DMS53 treated with DMSO at 0.1 percent for 48 hours (cell line): ENCODE results near the gene IVNS1ABP.
"Not testable (repeated sequence)": the region's sequence is repeated elsewhere in the genome, so short reads cannot be mapped to it uniquely, and the experiment has no call there.

Experiments
- DNase-seq: peaks from one replicate; lab custom pipeline; 2025; ENCODE audit not compliant: unreplicated experiment; lab: John Stamatoyannopoulos, UW

IVNS1ABP gene

DNA sequence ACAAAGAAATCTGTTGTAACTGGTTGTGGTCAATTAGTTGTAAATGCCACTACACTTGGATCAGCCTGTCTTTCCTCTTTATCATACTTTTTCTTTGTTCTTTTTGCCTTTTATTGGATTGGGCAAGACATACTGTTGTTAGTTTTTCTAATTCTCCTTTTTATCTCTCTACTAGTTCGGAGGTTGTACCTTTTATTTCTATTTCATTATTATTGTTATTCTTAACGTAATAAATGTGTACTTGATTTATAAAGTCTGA is 59.2 kb downstream of the IVNS1ABP start:
- peak; percentile 49 for DNase-seq

DNA sequence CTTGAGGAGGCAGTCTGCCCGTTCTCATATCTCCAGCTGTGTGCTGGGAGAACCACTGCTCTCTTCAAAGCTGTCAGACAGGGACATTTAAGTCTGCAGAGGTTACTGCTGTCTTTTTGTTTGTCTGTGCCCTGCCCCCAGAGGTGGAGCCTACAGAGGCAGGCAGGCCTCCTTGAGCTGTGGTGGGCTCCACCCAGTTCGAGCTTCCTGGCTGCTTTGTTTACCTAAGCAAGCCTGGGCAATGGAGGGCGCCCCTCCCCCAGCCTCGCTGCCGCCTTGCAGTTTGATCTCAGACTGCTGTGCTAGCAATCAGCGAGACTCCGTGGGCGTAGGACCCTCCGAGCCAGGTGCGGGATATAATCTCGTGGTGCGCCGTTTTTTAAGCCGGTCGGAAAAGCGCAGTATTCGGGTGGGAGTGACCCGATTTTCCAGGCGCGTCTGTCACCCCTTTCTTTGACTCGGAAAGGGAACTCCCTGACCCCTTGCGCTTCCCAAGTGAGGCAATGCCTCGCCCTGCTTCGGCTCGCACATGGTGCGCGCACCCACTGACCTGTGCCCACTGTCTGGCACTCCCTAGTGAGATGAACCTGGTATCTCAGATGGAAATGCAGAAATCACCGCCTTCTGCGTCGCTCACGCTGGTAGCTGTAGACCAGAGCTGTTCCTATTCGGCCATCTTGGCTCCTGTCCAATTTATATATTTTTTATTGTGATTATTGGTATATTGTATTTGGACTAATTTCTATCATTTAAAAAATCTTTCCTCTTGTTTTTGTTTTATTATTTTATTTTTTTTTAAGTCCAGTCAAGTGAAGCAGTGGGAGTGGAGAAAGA is 59.7 kb downstream of the IVNS1ABP start:
- DNase-seq, result peak; percentile 49

DNA sequence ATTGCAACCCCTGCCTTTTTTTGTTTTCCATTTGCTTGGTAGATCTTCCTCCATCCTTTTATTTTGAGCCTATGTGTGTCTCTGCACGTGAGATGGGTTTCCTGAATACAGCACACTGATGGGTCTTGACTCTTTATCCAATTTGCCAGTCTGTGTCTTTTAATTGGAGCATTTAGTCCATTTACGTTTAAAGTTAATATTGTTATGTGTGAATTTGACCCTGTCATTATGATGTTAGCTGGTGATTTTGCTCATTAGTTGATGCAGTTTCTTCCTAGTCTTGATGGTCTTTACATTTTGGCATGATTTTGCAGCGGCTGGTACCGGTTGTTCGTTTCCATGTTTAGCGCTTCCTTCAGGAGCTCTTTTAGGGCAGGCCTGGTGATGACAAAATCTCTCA is 61.4 kb downstream of the IVNS1ABP start:
- DNase-seq, result not testable (repeated sequence)

DNA sequence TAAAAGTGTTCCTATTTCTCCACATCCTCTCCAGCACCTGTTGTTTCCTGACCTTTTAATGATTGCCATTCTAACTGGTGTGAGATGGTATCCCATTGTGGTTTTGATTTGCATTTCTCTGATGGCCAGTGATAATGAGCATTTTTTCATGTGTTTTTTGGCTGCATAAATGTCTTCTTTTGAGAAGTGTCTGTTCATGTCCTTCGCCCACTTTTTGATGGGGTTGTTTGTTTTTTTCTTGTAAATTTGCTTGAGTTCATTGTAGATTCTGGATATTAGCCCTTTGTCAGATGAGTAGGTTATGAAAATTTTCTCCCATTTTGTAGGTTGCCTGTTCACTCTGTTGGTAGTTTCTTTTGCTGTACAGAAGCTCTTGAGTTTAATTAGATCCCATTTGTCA is 64.6 kb downstream of the IVNS1ABP start:
- DNase-seq, result not testable (repeated sequence)

DNA sequence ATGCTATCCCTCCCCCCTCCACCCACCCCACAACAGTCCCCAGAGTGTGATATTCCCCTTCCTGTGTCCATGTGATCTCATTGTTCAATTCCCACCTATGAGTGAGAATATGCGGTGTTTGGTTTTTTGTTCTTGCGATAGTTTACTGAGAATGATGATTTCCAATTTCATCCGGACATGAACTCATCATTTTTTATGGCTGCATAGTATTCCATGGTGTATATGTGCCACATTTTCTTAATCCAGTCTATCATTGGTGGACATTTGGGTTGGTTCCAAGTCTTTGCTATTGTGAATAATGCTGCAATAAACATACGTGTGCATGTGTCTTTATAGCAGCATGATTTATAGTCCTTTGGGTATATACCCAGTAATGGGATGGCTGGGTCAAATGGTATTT is 65.1 kb downstream of the IVNS1ABP start:
- not testable (repeated sequence) for DNase-seq

DNA sequence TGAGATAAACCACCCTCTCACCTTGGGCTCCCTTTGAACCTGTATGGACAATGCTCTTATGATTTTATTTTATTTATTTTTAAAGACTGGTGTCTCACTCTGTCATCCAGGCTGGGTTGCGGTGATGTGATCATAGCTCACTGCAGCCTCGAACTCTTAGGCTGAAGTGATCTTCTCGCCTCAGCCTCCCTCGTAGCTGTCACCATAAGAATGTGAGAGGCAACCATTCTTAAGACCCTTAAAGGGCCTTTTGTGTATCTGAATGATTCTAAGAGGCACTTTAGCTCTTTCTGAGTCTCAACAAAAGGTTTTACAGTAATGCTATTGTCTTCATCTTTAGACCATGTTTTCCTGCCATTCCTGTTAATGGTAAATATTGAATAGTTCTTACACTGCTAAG is 67.0 kb downstream of the IVNS1ABP start:
- no peak for DNase-seq

DNA sequence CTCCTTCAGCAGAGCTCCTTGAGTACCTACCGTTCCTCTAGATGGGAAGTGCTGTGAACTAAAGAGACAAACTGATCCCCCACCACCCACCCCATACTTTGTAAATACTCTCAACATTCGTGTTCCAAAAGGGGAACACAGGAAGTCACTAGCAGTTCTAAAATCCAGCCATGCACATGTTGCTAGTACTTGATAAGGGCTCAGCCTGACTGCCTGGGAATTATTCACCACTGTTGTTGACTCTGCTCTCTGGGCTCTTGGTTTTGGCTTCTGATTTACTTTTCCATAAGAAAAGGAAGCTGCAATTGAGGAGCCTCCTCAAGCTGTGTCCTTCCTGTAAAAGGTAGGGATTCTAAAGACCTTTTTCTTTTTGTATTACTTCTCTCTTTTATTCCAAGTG is 67.5 kb downstream of the IVNS1ABP start:
- DNase-seq, result no peak
